Muscle of back (tissue), 13 donors: ENCODE data around the gene BCL2L14. TPM values are rescaled to one million over a fixed set of nuclear protein-coding genes. Genes with fewer than 3 reads are reported as not detected.

ENCODE experiments used
- DNase-seq, 3 donors: peaks; one replicate each; pipeline versions ENCODE4 v3.0.0 to v3.0.0-alpha.2; 2013
- long read RNA-seq, 9 donors: transcript quantifications; one replicate each; lab custom pipeline, GENCODE V29; 2026
- polyA plus RNA-seq, 10 donors: library from polyadenylated mRNA; unstranded; fragments of 120-200 nt; gene quantifications; one replicate each; pipeline ENCODE4 v1.2.1, GENCODE V29; 2013; ENCODE audit not compliant: insufficient read length in 10 of 10

Gene BCL2L14, protein sequence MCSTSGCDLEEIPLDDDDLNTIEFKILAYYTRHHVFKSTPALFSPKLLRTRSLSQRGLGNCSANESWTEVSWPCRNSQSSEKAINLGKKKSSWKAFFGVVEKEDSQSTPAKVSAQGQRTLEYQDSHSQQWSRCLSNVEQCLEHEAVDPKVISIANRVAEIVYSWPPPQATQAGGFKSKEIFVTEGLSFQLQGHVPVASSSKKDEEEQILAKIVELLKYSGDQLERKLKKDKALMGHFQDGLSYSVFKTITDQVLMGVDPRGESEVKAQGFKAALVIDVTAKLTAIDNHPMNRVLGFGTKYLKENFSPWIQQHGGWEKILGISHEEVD
- polyA plus RNA-seq, result under 1 TPM in 5 of 10 donors, not detected in 5; 0.17 to 0.22 (median 0.18) TPM
- long read RNA-seq, donor 1, partial matches to known transcripts, result 5 of 5 reads
- long read RNA-seq, donor 1, other reads (novel, unspliced or antisense), result 0 of 5 reads
- long read RNA-seq, donor 2, result 0 reads
- long read RNA-seq, donor 3, result 0 reads
- long read RNA-seq, donor 4, partial matches to known transcripts, result 34 of 34 reads
- long read RNA-seq, donor 4, other reads (novel, unspliced or antisense), result 0 of 34 reads
- long read RNA-seq, donor 5, partial matches to known transcripts, result 6 of 6 reads
- long read RNA-seq, donor 5, other reads (novel, unspliced or antisense), result 0 of 6 reads
- long read RNA-seq, donor 6, result 0 reads
- long read RNA-seq, donor 7, result 0 reads
- long read RNA-seq, donor 8, result 0 reads
- long read RNA-seq, donor 9, result 0 reads

DNA sequence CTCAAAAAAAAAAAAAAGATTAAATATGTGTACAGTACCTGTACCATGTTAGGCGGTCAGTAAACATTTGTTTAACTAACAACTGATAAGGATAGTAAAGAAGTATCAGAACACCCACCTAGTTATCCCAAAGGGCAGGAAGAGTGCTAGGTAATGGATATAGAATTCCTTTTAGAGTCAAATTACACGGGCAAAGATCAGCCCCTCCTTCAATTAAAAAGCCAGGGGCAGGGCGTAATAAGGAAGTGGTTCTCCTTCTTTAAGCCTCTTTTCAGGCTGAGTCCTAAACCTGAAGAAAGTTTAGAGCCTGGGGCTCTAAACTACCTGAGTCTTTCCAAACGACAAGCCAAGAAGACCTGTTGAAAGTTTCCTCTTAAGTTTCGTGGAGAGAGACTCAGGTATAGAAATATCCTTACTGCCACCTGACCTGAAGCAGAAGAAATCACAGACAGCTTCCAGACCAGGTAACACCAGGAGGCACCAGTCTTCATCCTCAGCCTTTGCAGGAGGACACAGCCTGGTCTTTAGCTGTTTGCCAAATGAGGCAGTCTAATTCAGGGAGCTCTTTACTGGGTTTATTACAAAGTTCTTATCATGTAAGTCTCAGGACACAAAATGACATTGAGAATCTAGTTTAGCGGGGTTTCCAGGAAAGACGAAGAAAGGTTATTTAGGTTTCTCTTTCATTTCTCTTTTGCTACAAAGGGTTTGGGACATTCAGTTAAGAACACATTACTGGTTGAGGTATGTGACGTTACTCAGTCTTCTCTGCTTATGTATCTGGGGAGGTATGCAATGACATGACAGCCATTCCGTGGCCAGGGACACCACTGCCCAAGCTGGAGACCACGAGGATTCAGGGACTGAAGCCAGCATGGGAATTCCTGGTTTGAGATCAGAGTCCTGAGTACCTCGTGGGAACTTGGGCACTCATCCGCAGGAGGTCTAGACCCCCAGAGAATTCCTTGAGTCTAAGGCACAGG lies at the start of gene BCL2L14:
TSS of gene BCL2L14 (plus strand) at position 266 of the 983 bp plus-strand sequence. CDS start 8,367 bp downstream, outside the sequence.
- DNase-seq, result no peak

DNA sequence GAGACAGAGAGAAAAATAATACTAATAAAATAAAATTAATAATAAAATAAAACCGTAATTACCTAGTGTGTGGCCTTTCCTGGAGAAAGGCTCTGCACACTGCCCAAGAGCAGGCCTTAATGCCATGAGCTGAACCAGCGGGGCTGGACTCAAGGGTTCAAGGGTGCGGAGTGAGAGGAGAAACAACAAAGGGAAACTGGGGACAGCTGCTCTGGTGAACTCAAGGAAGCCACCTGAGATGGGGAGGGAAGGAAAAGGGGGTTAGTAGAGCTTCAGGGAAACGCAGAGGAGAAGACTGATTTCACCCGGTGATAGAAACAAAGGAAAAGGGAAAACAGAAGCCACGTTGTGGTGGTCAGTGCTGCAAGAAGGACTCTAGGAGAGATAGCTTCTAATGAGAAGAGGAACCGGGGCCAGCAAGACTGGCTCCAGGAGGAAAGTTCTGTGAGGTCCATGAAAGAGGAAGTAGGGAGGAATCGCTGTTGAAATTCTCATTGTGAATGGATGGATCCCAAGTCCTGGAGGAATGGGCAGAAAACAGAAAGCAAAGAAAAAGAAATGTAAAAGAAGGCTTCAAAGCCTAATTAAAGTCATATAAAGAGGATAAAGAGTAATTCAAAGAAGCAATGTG lies 48.3 kb upstream of the BCL2L14 start:
- DNase-seq, result no peak

- DNase-seq, result no peak
Measured at GRCh38 chr12:12023456-12023855, 47.3 kb upstream of the BCL2L14 start.

GRCh38 chr12:12024911-12025682 lies 45.6 kb upstream of the BCL2L14 start:
- no peak for DNase-seq

- no peak for DNase-seq
Measured at GRCh38 chr12:12025799-12026386, 44.8 kb upstream of the BCL2L14 start.

GRCh38 chr12:12028668-12029402 lies 41.9 kb upstream of the BCL2L14 start:
- no peak for DNase-seq

GRCh38 chr12:12029653-12030052 lies 41.1 kb upstream of the BCL2L14 start:
- DNase-seq, result no peak

GRCh38 chr12:12032260-12032791 lies 38.4 kb upstream of the BCL2L14 start:
- no peak for DNase-seq

- peak; percentile 83 to 92 (median 88) for DNase-seq
Measured at GRCh38 chr12:12032851-12033797, 37.6 kb upstream of the BCL2L14 start.

GRCh38 chr12:12033824-12034223 lies 36.9 kb upstream of the BCL2L14 start:
- DNase-seq, result no peak

GRCh38 chr12:12034344-12034743 lies 36.4 kb upstream of the BCL2L14 start:
- no peak for DNase-seq

DNA sequence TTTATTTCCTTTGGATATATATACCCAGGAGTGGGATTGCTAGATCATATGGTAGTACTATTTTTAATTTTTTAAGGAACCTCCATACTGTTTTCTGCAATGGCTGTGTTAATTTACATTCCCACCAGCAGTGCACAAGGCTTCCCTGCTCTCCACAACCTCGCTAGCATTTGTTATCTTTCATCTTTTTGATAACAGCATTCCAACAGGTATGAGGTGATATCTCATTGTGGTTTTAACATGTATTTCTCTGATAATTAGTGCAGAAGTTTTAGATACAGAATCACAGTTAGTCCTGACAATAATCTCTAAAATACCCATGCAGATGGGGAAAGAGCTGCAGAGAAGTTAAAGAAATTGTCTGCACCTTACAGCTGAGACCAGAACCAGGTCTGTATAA lies 35.5 kb upstream of the BCL2L14 start:
- no peak for DNase-seq

- DNase-seq, result no peak
Measured at GRCh38 chr12:12036901-12037300, 33.8 kb upstream of the BCL2L14 start.

DNA sequence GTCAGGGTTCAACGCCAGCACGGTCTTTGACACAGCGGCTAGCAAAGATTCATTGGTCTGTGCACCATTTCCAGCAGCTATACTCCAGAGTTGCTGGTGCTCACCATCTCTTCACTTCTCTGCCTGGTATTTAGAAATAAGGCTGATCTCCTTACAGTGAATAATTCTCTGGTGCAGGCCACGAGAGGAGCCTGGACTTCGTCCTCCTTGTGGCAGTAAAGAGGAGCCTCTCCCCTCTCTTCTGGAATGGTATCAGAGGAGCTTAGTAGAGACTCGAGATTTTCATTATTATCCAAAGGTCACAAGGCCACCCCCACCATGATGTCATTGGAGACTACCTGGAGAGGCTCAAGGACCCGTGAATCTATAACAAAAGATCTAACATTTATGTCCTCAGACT lies 30.8 kb upstream of the BCL2L14 start:
- DNase-seq, result no peak

DNA sequence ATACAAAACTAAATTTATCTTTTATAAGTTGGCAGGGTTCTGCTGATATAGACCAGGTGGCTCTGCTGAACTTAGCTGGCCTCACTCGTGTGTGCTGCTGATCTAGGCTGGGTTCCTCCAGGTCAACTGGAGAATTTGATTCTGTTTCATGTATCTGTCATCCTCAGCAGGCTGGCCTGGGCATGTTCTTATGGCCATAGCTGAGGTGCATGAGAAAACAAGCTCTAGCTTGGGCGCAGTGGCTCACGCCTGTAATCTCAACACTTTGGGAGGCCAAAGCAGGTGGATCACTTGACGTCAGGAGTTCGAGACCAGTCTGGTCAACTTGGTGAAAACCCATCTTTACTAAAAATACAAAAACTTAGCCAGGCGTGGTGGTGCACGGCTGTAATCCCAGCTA lies 24.3 kb upstream of the BCL2L14 start:
- DNase-seq, result no peak

DNA sequence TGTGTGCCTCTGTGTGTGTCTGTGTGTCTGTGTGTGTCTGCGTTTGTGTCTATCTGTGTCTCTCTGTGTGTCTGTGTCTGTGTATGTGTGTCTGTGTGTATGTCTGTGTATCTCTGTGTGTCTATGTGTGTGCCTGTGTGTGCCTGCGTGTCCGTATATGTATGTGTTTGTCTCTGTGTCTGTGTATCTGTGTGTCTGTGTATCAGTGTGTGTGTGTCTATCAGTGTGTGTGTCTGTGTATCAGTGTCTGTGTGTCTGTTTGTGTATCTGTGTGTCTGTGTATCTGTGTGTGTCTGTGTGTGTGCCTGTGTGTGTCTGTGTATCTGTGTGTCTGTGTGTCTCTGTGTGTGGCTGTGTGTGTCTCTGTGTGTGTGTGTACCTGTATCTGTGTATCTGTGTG lies 23.1 kb upstream of the BCL2L14 start:
- DNase-seq, result no peak

- DNase-seq, result no peak
Measured at GRCh38 chr12:12048266-12048665, 22.5 kb upstream of the BCL2L14 start.

DNA sequence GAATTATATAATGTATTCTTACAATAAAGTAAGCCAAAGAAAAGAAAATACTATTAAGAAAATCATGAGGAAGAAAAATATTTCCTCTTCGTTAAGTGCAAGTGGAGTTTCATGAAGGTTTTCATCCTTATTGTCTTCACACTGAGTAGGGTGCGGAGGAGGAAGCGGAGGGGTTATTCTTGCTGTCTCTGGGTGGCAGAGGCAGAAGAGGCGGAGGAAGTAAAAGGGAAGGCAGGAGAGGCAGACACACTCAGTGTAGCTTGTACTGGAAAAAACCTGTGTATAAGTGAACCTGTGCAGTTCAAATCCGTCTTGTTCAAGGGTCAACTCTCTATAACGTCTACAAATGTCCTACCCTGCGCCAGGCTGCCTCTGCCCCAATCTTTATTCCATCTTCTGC lies 22.0 kb upstream of the BCL2L14 start:
- no peak for DNase-seq
